HG03460 (cell line): ENCODE measurements around the gene IL21R.
"Not testable (repeated sequence)": the region's sequence is repeated elsewhere in the genome, so short reads cannot be mapped to it uniquely, and the experiment has no call there.

Experiments
- ATAC-seq: cut with Tn5 transposase; IDR thresholded peaks from one replicate; pipeline ENCODE4 v1.9.1; 2021; ENCODE audit not compliant: unreplicated experiment

The IL21R gene

GRCh38 chr16:27374804-27375425, 27.1 kb upstream of the IL21R start:
- peak; percentile 40 for ATAC-seq

GRCh38 chr16:27377666-27378485, 24.1 kb upstream of the IL21R start:
- ATAC-seq, result no peak

DNA sequence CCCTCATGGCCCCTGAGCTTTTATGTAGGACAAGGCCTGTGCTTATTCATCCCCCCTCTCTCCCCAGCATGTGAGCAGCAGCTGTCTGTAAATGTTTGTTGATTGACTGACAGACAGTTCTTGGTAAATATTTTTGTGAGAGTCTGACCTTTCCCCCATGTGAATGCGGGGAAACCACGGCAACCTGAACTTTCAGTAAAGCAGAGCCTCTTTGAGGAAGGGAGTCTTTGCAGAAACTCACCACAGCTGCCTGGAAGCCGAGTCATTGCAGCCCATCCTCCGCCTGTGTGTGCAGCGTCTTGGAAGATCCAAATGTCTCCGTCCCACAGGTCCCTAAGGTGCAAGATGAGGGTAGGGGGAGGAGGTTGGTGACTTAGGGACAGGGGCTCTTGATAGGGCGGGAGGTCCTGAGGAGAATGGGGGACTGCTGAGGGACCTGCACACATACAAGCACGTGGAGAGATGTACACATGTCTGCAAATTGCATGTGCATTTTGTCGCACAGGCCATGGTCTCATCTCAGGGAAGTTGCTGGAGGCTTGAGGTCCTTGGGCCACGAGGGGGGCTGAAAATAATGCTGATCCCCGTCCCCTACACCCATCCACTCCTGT, 23.0 kb upstream of the IL21R start:
- no peak for ATAC-seq

DNA sequence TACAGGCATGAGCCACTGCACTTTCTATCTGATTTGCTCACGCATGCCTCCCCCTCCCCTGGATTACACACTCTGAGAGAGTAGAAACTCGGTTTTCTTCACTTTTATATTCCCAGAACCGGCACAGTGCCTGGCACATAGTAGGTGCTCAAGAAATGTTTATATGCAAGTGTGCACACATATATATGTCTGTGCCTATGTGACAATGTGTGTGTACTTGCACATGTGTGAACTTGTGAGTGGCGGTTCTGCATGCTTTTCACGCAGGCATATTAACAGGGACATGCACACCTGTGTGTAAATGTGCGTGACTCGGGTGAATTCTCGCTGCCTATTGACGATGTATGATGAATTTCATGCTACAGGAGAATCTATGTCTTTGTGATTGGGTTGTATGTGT, 22.1 kb upstream of the IL21R start:
- ATAC-seq, result no peak

GRCh38 chr16:27381236-27381635, 20.7 kb upstream of the IL21R start:
- ATAC-seq, result no peak

DNA sequence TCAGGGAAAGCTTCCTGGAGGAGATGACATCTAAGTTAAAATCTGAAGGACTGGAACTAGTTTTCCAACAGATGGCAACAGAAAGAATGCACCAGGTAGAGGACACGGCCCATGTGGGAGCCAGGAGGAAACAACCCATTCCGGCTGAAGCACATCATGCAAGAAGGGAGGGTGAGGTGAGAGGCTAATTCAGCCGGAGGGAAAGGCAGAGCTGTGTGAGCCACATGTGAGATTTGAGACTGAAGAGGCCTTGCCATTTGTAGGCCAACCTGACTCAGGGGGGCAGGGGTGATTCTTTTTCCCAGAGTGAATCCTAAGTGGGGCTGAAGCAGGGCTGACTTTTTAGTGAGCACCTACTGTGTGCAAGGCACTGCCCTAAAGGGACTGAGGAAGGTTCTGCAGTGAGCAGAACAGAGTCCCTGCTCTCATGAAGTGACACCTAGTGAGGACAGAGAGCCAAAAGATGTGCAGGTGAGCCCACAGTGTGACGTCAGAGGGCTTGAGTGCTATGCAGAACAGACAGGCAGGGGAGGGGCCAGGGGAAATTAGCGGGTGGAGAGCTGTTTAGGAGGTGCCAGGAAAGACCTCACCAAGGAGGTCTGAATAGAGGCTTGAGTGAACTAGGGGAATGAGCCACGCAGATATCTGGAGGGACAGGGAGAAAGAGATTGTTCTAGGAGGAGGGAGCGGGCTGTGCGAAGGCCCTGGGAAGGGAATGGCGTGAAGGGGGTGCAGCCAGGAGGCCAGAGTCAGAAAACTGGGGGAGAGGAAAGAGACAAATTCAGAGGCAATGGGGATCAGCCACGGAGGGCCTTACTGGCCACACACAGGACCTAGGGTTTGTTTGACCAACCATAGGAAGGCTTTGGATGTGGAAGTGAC, 19.8 kb upstream of the IL21R start:
- no peak for ATAC-seq

DNA sequence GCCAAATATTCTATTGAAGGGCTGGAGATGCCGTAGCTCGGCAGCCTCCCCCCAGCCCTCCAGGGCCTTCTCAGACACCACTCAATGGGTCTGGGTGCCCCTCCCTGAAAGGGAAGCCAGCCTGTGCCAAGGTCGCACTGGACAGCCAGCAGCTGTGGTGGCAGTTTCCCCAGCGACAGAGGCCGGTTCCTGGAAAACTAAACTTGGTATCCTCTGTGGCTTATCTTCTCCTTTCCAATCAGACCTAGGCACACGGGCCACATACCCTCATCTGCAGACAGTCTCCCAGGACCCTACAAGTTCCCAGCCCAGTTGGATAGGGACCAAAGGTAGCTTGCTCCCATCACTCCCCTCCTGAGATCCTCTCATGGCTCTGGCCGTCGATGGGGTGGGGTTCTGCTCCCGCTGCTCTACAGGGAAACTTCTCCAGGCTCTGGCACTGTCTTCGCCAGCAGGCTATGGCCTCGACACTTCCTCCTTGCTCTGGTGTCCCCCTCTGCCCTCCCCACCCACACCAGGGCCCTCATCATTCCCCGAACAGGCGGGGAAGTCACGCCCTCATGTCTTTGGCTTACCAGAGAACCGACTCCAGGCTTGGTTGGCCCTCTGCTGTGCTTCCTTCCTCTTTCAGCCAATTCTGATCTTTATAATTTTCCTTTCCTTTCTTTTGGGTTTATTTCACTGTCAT, 18.3 kb upstream of the IL21R start:
- ATAC-seq, result no peak

GRCh38 chr16:27384425-27384824, 17.5 kb upstream of the IL21R start:
- no peak for ATAC-seq

DNA sequence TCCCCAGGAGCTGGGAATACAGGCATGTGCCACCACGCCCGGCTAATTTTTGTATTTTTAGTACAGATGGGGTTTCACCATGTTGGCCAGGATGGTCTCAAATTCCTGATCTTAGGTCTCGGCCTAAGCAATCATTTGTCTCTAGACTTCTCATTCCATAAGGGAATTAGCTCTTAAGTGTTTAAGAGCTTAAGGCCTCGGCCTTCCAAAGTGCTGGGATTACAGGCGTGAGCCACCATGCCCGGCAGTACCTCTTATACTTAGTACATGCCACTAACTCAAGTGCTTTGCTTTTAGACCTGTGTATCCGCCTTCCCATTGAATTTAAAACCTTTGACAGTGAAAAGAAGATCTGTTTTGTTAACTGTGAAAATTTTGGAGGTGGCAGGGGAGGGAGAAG, 16.6 kb upstream of the IL21R start:
- ATAC-seq, result no peak

- ATAC-seq, result no peak
Observed at GRCh38 chr16:27386674-27387073, 15.3 kb upstream of the IL21R start.

- peak; percentile 69 for ATAC-seq
Observed at GRCh38 chr16:27387724-27388123, 14.2 kb upstream of the IL21R start.

DNA sequence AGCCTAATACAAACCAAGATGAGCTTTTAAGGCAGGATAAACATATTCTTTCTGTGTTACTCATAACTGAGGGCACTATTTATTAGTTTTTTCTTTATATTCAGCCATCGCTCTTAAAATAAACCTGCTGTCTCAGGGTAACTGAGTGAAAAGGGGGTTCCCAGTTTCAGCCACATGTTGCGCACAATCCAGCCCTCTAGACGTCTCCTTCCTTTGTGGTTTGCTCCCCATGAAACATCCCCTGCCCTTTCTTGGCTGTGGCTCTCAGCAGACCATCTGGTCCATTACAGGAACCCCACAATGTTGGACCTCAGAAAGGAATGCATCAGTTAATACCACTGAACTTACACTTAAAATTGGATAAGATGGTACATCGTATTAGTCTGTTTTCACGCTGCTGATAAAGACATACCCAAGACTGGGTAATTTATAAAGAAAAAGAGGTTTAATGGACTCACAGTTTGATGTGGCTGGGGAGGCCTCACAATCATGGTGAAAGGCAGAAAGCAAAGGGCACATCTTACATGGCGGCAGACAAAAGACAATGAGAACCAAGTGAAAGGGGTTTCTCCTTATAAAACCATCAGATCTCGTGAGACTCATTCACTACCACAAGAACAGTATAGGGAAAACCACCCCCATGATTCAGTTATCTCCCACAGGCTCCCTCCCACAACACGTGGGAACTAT, 12.6 kb upstream of the IL21R start:
- ATAC-seq, result no peak

- no peak for ATAC-seq
Observed at GRCh38 chr16:27390151-27390550, 11.8 kb upstream of the IL21R start.

GRCh38 chr16:27392671-27393070, 9.3 kb upstream of the IL21R start:
- no peak for ATAC-seq

DNA sequence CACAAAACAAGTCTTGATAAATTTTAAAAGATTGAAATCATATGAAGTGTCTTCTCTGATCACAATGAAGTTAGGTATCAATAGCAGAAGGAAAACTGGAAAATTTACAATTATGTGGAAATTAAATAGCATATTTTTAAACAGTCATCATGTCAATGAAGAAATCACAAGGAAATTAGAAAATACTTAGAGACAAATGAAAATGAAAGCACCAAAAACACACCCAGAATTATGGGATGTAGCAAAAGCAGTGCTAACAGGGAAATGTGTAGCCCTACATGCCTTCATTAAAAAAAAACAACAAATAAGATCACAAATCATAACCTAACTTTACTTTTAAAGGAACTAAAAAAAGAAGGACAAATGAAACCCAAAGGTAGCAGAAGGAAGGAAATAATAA, 7.5 kb upstream of the IL21R start:
- ATAC-seq, result no peak

DNA sequence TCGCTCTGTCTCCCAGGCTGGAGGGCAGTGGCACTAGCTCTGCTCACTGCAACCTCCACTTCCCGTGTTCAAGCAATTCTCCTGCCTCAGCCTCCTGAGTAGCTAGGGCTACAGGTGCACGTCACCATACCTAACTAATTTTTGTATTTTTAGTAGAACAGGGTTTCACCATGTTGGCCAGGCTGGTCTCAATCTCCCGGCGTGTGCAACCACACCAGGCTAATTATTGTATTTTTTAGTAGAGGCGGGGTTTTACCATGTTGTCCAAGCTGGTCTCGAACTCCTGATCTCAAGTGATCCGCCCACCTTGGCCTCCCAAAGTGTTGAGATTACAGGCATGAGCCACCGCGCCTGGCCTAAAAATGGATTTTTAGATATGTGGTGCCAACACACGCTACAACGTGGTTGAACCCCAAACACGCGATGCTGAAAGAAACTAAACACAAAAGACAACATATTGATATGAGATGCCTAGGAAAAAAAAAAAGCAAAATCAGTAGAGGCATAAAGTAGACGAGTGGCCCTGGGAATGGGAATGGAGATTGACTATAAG, 3.6 kb upstream of the IL21R start:
- ATAC-seq, result not testable (repeated sequence)

DNA sequence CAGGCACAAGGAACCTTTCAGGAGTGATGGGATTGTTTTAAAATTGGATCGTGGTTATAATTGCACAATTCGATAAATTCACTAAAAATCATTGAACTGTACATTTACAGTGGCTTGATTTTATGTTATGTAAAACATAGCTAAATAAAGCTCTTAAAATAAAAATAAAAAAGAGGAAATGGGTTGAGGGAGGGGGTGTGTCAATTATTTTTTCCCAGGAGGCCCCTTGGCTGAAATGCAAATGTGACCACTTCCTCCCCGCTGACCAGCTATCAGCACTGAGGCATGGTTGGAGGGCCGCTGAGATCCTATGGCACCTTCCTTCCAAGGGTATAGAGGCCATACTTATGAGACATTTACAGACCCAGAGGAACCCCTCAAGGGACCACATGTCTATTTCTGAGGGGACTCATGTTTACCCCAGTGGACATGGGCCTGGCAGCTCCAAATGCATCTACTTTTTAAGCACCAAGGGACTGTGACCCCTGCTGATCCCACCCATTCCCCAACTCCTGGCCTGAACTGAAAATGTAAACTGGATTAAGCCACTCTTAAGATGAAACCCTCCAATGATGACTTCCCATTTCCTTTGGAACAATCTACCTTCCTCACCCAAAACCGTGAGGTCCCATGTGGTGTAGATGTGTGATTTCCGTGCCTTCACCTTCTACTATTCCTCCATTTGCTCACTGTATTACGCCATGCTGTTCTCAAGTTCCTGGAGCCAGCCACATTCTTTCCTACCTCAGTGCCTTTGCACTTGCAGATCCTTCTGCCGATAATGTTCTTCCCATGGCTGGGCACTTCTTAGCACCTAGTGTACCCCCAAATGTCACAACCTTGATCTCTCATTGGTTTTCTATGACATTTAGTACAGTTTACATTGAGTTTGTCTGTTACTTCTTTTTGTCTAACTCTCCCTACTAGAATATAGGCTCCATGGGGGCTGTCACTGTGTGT, 2.8 kb upstream of the IL21R start:
- ATAC-seq, result no peak

DNA sequence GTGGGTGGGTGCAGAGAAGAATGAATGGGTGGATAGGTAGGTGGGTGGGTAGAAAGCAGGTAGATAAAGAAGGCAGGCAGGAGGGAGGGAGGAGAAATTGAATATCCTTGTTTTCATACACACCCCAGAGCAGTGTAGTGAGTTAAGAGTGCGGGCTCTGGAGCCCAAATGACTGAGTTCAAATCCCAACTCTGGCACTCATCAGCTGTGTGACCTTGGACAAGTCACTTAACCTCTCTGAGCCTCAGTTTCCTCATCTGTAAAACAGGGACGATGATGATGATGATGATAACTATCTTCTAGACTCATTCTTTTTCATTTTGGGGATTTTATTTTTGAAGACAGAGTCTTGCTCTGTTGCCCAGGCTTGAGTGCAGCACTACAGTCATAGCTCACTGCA, 2.0 kb upstream of the IL21R start:
- ATAC-seq, result no peak
